PC-9 (cell line): Measurements from ENCODE around the gene DCAF7. TPM values are rescaled to one million over a fixed set of nuclear protein-coding genes. Genes with fewer than 3 reads are reported as not detected.

Experiments
- BruUV-seq: library from RNA; stranded (reverse); fragments of 400-500 nt; replicated peaks from 2 replicates; lab custom pipeline; 2021; lab: Mats Ljungman, UMichigan
- CTCF ChIA-PET: fragments of 300-600 bp; sonication (Branson Sonifier 250); formaldehyde crosslinking; loops from one replicate; lab custom pipeline; 2022; ENCODE audit warnings: antibody characterized with exemption; lab: Charles Lee
- POLR2A ChIA-PET: fragments of 300-600 bp; sonication (Branson Sonifier 250); formaldehyde crosslinking; loops from one replicate; lab custom pipeline; 2022; ENCODE audit warnings: antibody characterized with exemption; ENCODE audit not compliant: unreplicated experiment; lab: Charles Lee
- DNase-seq, 2 experiments: peaks; one replicate each; pipeline versions ENCODE4 v3.0.0 to v3.0.0-alpha.2; 2015 to 2022; ENCODE audit warnings: mixed read lengths in 1 of 2
- H2AFZ ChIP-seq: fragments of 200-600 bp; sonication (generic); 2 replicates; pipeline ENCODE4 v1.8.1; 2017; ENCODE audit warnings: antibody characterized with exemption
- H3F3A ChIP-seq: fragments of 200-600 bp; sonication (generic); 2 replicates; pipeline ENCODE4 v1.8.1; 2017; ENCODE audit warnings: antibody characterized with exemption, mild to moderate bottlenecking, low read depth; ENCODE audit not compliant: insufficient read depth
- H3K27ac ChIP-seq: fragments of 200-600 bp; sonication (generic); 2 replicates; pipeline ENCODE4 v1.6.1; 2016; ENCODE audit warnings: mixed run types
- H3K27me3 ChIP-seq: fragments of 200-600 bp; sonication (generic); 2 replicates; pipeline ENCODE4 v1.6.1; 2016; ENCODE audit warnings: low read depth, mixed run types; ENCODE audit not compliant: insufficient read depth
- H3K36me3 ChIP-seq: fragments of 200-600 bp; sonication (generic); 2 replicates; pipeline ENCODE4 v1.6.1; 2016; ENCODE audit warnings: low read depth, mixed run types
- H3K4me1 ChIP-seq: fragments of 200-600 bp; sonication (generic); replicated peaks from 2 replicates; pipeline ENCODE4 v1.6.1; 2016; ENCODE audit warnings: mixed run types; ENCODE audit not compliant: insufficient read depth
- H3K4me2 ChIP-seq: fragments of 200-600 bp; sonication (generic); 2 replicates; pipeline ENCODE4 v1.6.1; 2017; ENCODE audit warnings: mixed run types
- H3K4me3 ChIP-seq: fragments of 200-600 bp; sonication (generic); 2 replicates; pipeline ENCODE4 v1.6.1; 2016; ENCODE audit warnings: mixed run types
- H3K79me2 ChIP-seq: fragments of 200-600 bp; sonication (generic); 2 replicates; pipeline ENCODE4 v1.6.1; 2017; ENCODE audit warnings: low read depth, mixed run types
- H3K9me2 ChIP-seq: fragments of 200-600 bp; sonication (generic); 2 replicates; pipeline ENCODE4 v1.8.1; 2017; ENCODE audit warnings: mild to moderate bottlenecking; ENCODE audit not compliant: insufficient read depth
- H3K9me3 ChIP-seq: fragments of 200-600 bp; sonication (generic); 2 replicates; pipeline ENCODE4 v1.8.1; 2016; ENCODE audit warnings: low read depth; ENCODE audit not compliant: insufficient read depth
- H4K20me1 ChIP-seq: fragments of 200-600 bp; sonication (generic); 2 replicates; pipeline ENCODE4 v1.8.1; 2017; ENCODE audit not compliant: insufficient read depth
- EZH2 ChIP-seq: fragments of 200-600 bp; sonication (generic); IDR thresholded peaks from 2 replicates; pipeline ENCODE4 v1.8.0; 2017; ENCODE audit warnings: antibody characterized with exemption, low read depth
- intact Hi-C: fragments of 100-400 bp; cut with micrococcal nuclease; formaldehyde crosslinking; loops from one replicate; pipeline ENCODE4 v1.10.0; 2022; ENCODE audit not compliant: unreplicated experiment
- total RNA-seq: library from RNA; stranded (reverse); gene quantifications from 2 replicates; pipeline ENCODE4 v1.2.3, GENCODE V29; 2021
- TF ChIP-seq, protein P1 (sequence below): fragments of 200-600 bp; sonication (generic); conservative IDR thresholded peaks from 2 replicates; pipeline ENCODE4 v1.6.1; 2017; ENCODE audit warnings: mixed run types, antibody characterized with exemption, mild to moderate bottlenecking, moderate library complexity

Gene DCAF7
- total RNA-seq, 1 experiment from 2014 or later, result 78.9 TPM

DNA sequence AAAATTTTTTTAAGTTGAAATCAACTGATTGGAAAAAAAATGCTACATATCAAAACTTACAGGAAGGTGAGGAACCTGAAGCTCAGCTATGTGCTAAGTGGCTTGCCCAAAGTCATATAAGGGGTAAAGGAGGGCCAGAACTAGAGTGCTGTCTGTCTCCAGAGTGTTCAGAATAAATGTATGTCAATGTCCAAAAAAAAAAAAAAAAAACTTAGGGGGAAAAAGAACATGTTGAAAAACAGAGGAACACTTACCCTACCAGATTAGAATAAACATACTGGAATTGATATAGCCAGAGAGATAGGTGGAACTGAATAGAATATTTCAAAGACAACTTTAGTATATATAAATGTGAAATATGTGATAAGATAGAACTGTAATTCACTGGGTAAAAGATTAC is 11.5 kb downstream of the DCAF7 start:
- CTCF ChIA-PET, result interaction anchor here (0.7 kb wide), 1 partner anchor 1003 kb away, joined by 3 read pairs; no protein-coding TSS in a partner anchor
- intact Hi-C loops, result no loop called here
- no peaks in the 10 kb centered on the region for H3K9me2 ChIP-seq
- H4K20me1 ChIP-seq, result peaks cover 68% of the 10 kb centered on the region
- no peak overlapping the region for H2AFZ ChIP-seq
- no peak overlapping the region for H3K4me2 ChIP-seq
- DNase-seq, result no peak
- peaks cover 10% of the 10 kb centered on the region; the same call in 1 of the 2 replicates for H3F3A ChIP-seq
- BruUV-seq, result no TSS peak
- H3K36me3 ChIP-seq, result no peaks in the 10 kb centered on the region
- no peaks in the 10 kb centered on the region for H3K4me1 ChIP-seq
- TF ChIP-seq, protein P1, sequence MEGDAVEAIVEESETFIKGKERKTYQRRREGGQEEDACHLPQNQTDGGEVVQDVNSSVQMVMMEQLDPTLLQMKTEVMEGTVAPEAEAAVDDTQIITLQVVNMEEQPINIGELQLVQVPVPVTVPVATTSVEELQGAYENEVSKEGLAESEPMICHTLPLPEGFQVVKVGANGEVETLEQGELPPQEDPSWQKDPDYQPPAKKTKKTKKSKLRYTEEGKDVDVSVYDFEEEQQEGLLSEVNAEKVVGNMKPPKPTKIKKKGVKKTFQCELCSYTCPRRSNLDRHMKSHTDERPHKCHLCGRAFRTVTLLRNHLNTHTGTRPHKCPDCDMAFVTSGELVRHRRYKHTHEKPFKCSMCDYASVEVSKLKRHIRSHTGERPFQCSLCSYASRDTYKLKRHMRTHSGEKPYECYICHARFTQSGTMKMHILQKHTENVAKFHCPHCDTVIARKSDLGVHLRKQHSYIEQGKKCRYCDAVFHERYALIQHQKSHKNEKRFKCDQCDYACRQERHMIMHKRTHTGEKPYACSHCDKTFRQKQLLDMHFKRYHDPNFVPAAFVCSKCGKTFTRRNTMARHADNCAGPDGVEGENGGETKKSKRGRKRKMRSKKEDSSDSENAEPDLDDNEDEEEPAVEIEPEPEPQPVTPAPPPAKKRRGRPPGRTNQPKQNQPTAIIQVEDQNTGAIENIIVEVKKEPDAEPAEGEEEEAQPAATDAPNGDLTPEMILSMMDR, result no peak
- TF ChIP-seq EZH2, result no peak
- H3K4me3 ChIP-seq, result no peak overlapping the region
- no peaks in the 10 kb centered on the region for H3K9me3 ChIP-seq
- H3K27ac ChIP-seq, result no peak overlapping the region
- POLR2A ChIA-PET, result no interaction called here
- H3K27me3 ChIP-seq, result no peaks in the 10 kb centered on the region
- H3K79me2 ChIP-seq, result peaks cover 86% of the 10 kb centered on the region

- ChIA-PET POLR2A (no interaction called here), CTCF (no interaction called here)
- intact Hi-C loops, result no loop called here
- TF ChIP-seq, protein P1, result no peak
- H3K36me3 ChIP-seq, result no peaks in the 10 kb centered on the region
- peaks cover 10% of the 10 kb centered on the region; the same call in 1 of the 2 replicates for H3F3A ChIP-seq
- H3K9me2 ChIP-seq, result no peaks in the 10 kb centered on the region
- H3K27ac ChIP-seq, result no peak overlapping the region
- no peaks in the 10 kb centered on the region for H3K4me1 ChIP-seq
- no peak overlapping the region for H3K4me3 ChIP-seq
- no peak overlapping the region for H3K4me2 ChIP-seq
- no peaks in the 10 kb centered on the region for H3K9me3 ChIP-seq
- no TSS peak for BruUV-seq
- no peaks in the 10 kb centered on the region for H3K27me3 ChIP-seq
- DNase-seq, result no peak
- no peak overlapping the region for H2AFZ ChIP-seq
- H4K20me1 ChIP-seq, result peaks cover 63% of the 10 kb centered on the region
- peaks cover 84% of the 10 kb centered on the region for H3K79me2 ChIP-seq
Observed at GRCh38 chr17:63563339-63563738, 13.1 kb downstream of the DCAF7 start.

DNA sequence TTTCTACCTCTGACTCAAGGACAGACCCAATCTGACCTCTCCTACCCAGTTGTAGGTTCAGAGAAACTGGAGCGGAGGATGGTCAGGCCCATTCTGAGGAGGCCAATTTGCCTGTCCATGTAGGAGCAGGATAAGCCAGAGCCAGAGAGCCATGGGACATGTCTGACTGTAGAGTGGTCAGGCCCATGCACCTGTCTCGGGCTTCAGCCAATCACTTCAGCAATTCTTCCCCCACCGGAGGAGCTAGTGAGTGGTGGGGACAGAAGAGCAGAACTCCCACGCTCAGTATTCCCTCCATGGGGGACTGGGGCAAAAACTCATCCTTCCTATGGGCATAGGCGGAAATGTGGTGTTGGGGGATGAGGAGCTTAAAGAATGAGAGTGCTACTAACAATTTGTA is 14.3 kb downstream of the DCAF7 start:
- Histone ChIP-seq H3K27me3 (no peaks in the 10 kb centered on the region), H3K4me2 (no peak overlapping the region), H3K79me2 (peaks cover 80% of the 10 kb centered on the region), H3K9me2 (no peaks in the 10 kb centered on the region), H3K9me3 (no peaks in the 10 kb centered on the region), H4K20me1 (peaks cover 60% of the 10 kb centered on the region), H3F3A (peaks cover 10% of the 10 kb centered on the region; the same call in 1 of the 2 replicates), H3K36me3 (no peaks in the 10 kb centered on the region), H2AFZ (no peak overlapping the region), H3K27ac (no peak overlapping the region), H3K4me3 (no peak overlapping the region), H3K4me1 (no peaks in the 10 kb centered on the region)
- ChIA-PET POLR2A (no interaction called here), CTCF (no interaction called here)
- intact Hi-C loops, result no loop called here
- TF ChIP-seq, protein P1, result no peak
- TF ChIP-seq EZH2, result no peak
- BruUV-seq, result no TSS peak
- no peak for DNase-seq
